GOT3 (cell line): Measurements from ENCODE around the gene PCDHB9.
"Not testable (repeated sequence)": the region's sequence is repeated elsewhere in the genome, so short reads cannot be mapped to it uniquely, and the experiment has no call there.

Experiments used
- DNase-seq: peaks from one replicate; lab custom pipeline; 2025; ENCODE audit warnings: mixed read lengths; lab: John Stamatoyannopoulos, UW

PCDHB9 gene

DNA sequence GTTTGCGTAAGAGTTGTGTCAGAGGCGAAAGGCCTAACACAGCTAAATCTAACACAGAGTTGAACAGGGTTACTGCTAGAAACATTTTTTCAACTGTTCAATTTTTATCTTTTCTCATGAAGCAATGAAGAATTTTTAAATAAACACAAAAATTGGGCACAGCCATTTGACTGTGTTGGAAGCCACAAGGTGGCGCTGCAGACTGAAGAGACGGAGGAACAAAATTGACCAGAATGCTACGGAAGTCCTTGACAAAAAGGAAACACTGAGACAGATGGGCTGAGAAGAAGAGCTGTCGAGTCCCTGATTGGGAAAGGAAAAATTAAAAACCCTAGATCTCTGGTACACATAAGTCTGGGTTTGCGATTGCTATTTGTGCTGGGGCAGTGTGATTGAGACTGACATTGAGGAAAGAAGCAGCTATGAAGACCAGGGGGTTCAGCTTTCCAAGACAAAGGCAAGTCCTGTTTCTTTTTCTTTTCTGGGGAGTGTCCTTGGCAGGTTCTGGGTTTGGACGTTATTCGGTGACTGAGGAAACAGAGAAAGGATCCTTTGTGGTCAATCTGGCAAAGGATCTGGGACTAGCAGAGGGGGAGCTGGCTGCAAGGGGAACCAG, at the start of gene PCDHB9:
TSS of gene PCDHB9 (plus strand) at position 265 of the 616 bp plus-strand sequence. CDS start at position 423, 158 bp downstream.
- no peak for DNase-seq

- DNase-seq, result not testable (repeated sequence)
Observed at GRCh38 chr5:141137346-141137745, 49.6 kb upstream of the PCDHB9 start.

DNA sequence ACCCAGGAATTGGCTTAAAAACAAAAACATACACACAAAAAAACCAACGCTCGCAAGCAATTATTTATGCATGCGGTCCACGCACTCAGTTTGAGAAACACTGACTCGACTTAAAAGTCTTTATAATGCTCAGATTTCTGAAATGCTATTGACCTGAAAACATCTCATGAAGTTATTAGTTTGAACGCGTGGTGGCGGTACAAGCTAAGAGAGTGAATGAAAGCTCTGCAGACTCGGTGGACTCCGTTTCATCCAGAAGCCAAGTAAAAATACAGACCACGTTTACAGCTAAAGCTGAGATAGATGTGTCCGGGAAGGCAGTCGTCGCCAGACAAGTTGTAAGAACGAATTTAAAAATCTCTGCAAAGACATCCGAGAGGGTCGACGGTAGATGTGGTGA, 37.1 kb upstream of the PCDHB9 start, which contains the start of gene PCDHB6:
TSS of gene PCDHB6 (plus strand) at position 246 of the 400 bp plus-strand sequence. CDS start 201 bp downstream, outside the sequence.
- no peak for DNase-seq

GRCh38 chr5:141150224-141150992, 36.6 kb upstream of the PCDHB9 start:
- no peak for DNase-seq

GRCh38 chr5:141150993-141151325, 36.0 kb upstream of the PCDHB9 start:
- DNase-seq, result no peak

- DNase-seq, result not testable (repeated sequence)
Observed at GRCh38 chr5:141151632-141152031, 35.3 kb upstream of the PCDHB9 start.

DNA sequence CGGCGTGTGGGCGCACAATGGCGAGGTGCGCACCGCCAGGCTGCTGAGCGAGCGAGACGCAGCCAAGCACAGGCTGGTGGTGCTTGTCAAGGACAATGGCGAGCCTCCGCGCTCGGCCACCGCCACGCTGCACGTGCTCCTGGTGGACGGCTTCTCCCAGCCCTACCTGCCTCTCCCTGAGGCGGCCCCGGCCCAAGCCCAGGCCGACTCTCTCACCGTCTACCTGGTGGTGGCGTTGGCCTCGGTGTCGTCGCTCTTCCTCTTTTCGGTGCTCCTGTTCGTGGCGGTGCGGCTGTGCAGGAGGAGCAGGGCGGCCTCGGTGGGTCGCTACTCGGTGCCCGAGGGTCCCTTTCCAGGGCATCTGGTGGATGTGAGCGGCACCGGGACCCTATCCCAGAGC, 34.9 kb upstream of the PCDHB9 start:
- not testable (repeated sequence) for DNase-seq

GRCh38 chr5:141155540-141156374, 31.2 kb upstream of the PCDHB9 start:
- no peak for DNase-seq

DNA sequence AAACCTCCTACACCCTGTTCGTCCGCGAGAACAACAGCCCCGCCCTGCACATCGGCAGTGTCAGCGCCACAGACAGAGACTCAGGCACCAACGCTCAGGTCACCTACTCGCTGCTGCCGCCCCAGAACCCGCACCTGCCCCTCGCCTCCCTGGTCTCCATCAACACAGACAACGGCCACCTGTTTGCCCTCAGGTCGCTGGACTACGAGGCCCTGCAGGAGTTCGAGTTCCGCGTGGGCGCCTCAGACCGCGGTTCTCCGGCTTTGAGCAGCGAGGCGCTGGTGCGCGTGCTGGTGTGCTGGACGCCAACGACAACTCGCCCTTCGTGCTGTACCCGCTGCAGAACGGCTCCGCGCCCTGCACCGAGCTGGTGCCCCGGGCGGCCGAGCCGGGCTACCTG, 29.6 kb upstream of the PCDHB9 start:
- DNase-seq, result not testable (repeated sequence)

GRCh38 chr5:141157901-141158300, 29.1 kb upstream of the PCDHB9 start:
- not testable (repeated sequence) for DNase-seq

DNA sequence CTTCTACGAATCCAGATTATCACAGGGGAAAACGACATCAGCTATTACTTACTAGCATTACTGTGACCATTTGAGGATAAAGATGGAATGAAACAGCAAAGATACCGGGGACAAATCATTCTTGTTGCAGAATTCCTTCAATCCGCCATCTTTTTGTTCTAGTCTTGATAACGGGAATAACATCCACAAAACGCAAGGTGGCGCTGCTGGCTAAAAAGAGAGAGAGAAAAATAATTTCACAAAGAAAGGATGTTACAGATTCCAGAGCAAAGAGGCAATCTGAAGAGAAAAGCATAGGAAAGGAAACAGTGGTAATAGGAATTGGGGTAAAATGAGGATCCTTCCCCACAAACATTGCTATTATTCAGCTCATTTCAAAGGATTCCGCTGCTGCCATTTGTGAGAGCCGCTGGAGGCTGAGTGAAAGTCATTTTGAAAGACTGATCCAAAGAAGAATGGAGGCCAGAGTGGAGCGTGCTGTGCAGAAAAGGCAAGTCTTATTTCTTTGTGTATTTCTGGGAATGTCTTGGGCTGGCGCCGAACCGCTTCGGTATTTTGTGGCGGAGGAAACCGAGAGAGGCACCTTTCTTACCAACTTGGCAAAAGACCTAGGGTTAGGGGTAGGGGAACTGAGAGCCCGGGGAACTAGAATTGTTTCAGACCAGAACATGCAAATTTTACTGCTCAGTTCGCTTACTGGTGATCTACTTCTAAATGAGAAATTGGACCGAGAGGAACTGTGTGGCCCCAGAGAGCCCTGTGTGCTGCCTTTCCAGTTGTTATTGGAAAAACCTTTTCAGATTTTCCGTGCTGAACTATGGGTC, 14.4 kb upstream of the PCDHB9 start, which contains the start of gene PCDHB7:
TSS of gene PCDHB7 (plus strand) at position 264 of the 824 bp plus-strand sequence. CDS start at position 456, 192 bp downstream.
- DNase-seq, result no peak

DNA sequence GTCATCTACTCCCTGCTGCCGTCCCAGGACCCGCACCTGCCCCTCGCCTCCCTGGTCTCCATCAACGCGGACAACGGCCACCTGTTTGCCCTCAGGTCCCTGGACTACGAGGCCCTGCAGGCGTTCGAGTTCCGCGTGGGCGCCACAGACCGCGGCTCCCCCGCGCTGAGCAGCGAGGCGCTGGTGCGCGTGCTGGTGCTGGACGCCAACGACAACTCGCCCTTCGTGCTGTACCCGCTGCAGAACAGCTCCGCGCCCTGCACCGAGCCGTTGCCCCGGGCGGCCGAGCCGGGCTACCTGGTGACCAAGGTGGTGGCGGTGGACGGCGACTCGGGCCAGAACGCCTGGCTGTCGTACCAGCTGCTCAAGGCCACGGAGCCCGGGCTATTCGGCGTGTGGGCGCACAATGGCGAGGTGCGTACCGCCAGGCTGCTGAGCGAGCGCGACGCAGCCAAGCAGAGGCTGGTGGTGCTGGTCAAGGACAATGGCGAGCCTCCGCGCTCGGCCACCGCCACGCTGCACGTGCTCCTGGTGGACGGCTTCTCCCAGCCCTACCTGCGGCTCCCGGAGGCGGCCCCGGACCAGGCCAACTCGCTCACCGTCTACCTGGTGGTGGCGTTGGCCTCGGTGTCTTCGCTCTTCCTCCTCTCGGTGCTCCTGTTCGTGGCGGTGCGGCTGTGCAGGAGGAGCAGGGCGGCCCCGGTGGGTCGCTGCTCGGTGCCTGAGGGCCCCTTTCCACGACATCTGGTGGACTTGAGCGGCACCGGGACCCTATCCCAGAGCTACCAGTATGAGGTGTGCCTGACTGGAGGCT, 12.5 kb upstream of the PCDHB9 start:
- DNase-seq, result not testable (repeated sequence)

- no peak for DNase-seq
Observed at GRCh38 chr5:141175933-141176332, 11.0 kb upstream of the PCDHB9 start.

DNA sequence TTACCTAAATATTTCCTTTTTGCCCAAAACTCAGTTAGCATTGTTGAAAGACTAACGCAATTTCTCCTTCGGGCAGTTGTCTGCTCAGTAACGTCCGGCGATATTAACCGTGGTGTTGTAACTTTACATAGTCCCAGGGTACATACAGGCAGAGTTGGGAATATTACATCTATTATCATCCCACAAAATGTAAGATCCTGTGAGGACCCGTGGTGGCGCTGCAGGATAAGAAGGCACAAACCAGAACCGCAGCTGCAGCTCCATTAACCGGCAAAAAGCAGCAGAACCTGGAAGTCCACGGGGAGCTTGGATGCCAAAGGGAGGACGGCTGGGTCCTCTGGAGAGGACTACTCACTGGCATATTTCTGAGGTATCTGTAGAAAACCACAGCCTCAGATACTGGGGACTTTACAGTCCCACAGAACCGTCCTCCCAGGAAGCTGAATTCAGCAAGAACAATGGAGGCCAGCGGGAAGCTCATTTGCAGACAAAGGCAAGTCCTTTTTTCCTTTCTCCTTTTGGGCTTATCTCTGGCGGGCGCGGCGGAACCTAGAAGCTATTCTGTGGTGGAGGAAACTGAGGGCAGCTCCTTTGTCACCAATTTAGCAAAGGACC, 9.3 kb upstream of the PCDHB9 start, which contains the start of gene PCDHB8:
TSS of gene PCDHB8 (plus strand) at position 214 of the 615 bp plus-strand sequence. CDS start at position 459, 245 bp downstream.
- DNase-seq, result peak; percentile 56

GRCh38 chr5:141179371-141179770, 7.6 kb upstream of the PCDHB9 start:
- not testable (repeated sequence) for DNase-seq

GRCh38 chr5:141179876-141180275, 7.1 kb upstream of the PCDHB9 start:
- not testable (repeated sequence) for DNase-seq

DNA sequence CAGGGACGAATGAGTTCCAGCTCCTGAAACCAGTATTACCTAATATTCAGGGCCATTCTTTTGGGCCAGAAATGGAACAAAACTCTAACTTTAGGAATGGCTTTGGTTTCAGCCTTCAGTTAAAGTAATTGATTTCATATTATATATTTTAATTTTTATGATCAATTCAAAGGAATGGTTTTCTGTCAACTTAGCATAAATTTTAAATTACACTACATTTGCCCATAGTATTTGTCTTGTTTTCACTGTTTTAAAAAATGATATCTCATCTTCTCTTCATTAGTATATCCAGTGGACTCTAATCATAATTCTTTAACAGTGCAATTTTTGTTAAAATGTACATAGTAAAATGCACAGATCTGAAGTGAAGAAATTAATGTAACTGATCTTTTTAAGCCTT, 6.6 kb upstream of the PCDHB9 start:
- DNase-seq, result no peak

- DNase-seq, result no peak
Observed at GRCh38 chr5:141182248-141182647, 4.7 kb upstream of the PCDHB9 start, which contains the start of gene PCDHB16. PCDHB16 (plus strand) TSS chr5:141182387; CDS start chr5:141182560, 173 bp downstream.

DNA sequence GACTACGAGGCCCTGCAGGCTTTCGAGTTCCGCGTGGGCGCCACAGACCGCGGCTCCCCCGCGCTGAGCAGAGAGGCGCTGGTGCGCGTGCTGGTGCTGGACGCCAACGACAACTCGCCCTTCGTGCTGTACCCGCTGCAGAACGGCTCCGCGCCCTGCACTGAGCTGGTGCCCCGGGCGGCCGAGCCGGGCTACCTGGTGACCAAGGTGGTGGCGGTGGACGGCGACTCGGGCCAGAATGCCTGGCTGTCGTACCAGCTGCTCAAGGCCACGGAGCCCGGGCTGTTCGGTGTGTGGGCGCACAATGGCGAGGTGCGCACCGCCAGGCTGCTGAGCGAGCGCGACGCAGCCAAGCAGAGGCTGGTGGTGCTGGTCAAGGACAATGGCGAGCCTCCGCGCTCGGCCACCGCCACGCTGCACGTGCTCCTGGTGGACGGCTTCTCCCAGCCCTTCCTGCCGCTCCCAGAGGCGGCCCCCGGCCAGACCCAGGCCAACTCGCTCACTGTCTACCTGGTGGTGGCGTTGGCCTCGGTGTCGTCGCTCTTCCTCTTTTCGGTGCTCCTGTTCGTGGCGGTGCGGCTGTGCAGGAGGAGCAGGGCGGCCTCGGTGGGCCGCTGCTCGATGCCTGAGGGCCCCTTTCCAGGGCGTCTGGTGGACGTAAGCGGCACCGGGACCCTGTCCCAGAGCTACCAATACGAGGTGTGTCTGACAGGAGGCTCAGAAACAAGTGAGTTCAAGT, 2.7 kb upstream of the PCDHB9 start:
- DNase-seq, result not testable (repeated sequence)
